GM21825 (cell line): ENCODE results near the gene PTPRN2.
A peak's percentile ranks its signal among the peaks of the same experiment; 100 is the strongest.
"Not testable (repeated sequence)": the region's sequence is repeated elsewhere in the genome, so short reads cannot be mapped to it uniquely, and the experiment has no call there.

Experiments used
- ATAC-seq: cut with Tn5 transposase; IDR thresholded peaks from one replicate; pipeline ENCODE4 v1.9.1; 2021; ENCODE audit warnings: mild to moderate bottlenecking, moderate library complexity; ENCODE audit not compliant: unreplicated experiment

PTPRN2 gene

DNA sequence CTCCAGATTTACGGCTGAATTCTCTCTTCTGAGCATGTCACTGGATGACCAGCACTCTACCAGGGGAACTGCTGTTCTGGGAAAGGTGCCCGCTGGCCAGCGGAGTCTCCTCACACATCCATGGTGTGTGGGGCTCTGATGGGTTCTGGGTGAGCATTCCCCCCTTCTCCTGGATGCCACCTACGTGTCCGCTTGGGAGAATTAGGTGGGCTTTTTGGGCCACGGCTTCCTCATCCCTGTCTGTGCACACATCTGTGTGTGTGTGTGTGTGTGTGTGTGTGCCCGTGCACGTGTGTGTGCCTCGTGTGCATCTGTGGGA, 1087.8 kb downstream of the PTPRN2 start:
- no peak for ATAC-seq

DNA sequence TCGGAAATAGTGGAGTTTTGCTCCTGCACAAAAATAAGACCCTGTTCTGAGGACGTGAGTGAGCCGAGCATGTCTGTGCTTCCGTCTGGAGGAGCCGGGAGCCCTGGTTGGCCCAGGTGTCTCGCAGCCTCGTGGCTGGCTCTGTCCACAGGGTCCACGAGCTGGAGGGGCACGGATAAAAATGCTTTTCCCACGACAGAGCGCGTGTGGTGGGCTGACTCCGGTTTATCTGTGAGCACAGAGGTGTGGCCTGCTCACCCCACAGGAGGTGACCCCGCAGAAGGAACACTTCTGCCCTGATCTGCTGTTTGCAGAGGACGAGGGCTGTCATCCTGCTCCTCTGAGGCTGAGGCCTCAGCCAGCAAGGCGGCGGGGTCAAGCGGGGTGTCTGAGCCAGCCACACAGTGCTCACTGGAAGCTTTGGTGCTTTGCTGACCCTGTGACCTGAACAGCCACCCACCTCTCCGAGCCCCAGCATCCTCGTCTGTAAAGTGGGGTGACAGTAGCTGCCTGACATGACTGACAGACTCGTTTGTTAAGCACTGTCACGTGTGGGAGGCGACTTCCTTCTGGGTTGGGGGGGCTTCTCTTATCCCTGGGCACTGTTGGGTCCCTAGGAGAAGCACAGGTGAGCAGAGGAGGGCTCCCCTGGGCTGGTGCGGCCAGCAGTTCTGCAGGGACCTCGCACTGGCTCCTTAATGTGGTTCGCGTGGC, 1088.3 kb downstream of the PTPRN2 start:
- ATAC-seq = no peak

DNA sequence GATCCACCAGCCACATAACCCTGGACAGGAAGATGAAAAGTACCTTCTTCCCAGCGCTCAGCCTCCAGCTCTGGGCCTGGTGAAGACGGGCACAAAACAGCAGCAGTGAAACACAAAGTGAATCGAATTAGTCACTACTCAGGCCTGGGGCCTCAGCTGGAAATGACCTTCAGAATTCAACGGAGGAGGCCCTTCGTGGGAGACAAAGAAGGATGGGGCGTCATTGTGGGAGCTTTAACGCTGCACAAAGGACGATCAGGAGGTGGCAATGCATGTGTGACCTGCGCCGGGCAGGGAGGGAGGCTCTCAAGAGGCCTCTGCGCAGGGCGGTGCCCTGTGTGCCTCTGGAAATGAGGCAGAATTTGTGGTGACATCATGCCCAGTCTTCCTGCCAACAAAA, 1089.0 kb downstream of the PTPRN2 start:
- ATAC-seq = no peak

DNA sequence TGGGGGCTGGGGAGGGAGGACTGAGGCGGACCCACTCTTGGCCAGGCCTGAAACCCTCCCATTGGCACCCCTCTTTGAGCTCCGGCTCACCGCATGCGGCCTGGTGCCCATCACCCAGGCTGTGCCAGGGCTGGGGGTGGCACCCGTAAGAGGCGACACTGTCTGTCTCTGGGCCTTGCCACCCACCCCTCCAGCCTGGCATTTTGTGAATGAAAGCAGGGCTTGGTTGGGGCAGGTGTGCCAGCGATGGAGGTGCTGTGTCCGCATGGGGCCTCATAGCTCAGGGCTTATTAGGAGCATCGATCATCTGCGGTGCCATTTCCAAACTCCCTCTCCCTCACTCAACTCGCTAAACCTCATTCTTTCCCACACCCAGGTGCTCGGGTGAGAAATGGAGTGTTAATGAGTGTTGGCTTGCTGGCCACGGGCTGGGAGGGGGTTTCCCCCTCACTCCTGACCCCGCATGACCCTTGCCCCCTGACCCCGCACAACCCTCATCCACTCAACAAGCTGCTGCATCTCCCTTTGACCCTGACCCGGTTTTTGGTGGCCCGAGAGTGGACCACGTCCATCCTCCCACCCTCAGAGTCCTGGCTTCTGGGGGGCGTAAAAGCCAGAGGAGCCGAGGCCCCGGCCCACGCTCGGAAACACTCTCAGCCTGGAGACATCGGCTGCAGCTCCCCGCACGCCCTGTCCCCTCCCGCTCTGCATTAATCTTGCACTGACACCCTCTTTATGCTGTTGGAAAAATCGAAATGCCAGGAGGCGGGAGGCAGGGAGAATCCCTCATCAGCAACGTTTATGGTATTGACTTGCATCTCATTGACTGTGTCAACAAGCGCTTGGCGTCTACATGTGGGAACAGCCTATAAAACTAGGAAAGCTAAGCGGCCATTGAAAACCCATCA, 1089.6 kb downstream of the PTPRN2 start:
- no peak for ATAC-seq

DNA sequence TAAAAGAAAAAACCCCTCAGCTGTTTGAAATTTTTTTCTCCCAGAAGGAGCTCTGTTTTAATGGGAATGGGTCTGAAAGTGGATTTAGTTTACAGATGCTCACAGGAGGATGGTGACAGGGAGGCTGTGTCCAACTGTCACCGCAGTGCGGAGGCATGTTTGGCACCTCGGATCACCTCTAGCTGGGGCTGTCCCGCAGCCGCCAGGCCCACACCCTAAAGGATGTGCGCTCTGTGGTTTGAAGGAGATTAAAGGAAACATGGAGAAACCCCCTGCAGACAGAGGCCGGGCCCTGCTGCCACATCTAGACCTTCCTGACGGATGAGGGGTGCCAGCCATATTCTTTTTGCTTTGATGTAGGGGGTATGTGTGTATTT, 1090.3 kb downstream of the PTPRN2 start:
- ATAC-seq = no peak

DNA sequence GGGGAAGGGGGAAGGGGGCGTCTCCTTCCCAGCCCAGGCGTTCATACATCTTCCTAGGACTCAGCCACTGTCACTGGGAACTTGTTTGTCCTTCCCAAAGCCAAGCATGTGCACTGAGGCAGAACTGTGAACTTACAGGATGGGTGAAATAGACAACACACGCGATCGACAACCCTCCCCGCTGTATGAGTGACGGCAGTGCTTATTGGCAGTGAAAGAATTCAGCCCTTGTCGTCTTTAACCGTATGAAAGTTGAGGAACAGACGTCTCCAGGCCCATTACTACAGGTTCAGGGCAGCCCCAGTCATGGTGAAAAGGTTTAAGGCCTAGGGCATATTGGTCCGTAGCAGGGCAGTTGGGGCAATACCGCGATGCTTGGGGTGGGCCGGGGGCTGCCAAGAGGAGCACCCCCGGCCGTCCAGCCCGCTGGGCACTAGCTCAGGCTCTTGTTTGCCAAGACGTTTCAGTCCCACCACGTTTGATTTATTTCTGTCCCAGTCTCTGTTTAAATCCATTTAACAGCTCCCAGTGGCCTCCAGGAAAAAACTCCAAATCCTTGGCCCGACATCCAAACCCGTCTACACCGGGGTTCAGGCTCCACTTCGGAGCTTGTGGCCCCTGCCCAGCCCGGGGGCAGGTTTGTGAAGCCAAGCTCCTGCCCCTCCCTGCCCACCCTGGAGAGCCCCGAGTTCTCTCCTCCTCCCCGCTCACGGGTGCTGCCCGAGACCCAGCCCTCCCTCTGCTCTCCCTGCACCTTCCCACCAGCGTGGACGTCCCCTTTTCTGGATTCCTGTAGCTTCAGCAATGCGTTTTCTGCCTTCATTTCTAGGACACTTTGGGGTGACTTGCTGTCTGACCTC, 1091.0 kb downstream of the PTPRN2 start:
- ATAC-seq = no peak

DNA sequence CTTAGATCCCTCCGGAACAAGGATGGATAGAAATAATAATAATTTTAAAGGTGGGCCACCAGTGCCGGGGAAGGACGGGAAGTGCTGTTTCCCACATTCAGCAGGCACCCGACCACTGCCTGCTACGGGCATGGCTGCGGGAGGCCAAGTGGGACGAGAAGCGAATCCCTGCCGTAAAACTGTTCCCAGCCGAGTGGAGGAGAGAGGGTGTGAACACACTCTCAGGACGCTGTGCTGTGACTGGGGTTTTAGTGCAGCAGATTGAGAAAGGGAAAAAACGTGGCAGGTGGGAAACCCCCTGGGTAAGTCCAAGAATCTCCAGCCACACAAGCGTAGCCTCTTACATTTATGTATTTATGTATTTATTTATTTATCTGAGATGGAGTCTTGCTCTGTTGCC, 1092.0 kb downstream of the PTPRN2 start:
- peak; percentile 59 for ATAC-seq

DNA sequence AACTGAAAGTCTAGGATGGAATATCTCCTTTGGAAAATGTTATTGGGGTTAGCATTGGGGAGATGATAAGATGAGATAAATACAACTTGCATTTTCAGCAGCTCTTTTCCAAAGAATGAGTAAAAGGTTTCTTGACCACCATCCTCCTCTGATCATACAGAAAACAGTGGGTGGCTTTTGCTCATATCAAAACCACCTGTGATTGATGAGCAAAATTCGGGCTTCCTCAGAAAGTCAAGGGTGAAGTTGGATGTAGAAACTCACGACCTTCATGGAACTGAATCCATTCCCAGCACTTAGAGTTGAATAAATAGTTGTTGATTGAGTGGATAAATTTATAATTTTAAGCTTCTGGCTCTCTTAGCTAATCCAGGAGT, 1092.5 kb downstream of the PTPRN2 start:
- ATAC-seq = no peak

DNA sequence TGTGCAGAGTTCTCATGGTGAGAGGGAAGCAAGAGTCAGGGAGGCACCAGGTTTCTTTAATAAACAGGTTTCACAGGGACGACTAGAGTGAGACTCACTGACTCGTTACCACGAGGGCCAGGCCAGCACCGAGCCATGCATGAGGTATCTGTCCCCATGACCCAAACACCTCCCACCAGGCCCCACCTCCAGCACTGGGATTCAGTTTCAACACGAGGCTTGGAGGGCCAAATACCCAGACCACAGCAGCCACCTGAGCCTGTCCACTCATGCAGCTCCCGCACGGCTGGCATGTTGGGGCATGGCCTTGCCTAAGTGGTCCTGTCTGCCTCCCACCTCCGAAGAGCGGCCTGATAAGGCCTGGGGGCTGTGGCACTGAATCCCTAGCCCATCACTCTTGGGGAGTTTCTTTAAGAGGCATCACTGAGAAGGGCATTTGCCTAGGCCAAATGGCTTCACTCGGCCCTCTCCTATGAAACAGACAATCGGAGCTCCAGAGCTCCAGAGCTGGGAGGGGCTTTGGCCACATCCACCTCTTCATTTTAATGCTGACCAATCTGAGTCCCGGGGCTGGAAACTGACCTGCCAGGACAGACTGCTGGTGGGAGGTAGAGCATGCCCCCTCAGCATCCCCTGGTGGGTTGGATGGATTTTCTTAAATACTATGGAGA, 1093.0 kb downstream of the PTPRN2 start:
- no peak for ATAC-seq

DNA sequence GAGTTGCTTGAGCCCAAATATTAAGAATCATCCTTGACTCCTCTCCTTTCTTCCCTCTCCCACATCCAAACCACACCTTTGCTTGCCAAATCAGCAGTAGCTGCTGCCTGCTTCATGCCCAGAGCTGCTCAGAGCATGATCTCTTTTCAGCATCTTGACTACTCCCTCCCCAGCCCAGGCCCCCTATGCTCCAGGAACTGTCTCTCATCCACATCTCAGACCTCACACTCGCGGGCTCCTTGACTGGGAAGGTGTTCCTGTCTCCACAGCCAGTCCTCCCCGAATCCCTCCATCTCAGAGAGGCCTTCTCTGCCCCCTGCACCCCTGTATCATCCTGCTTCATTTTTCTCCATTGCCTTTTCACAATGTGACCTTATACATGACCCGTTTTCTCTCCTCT, 1093.8 kb downstream of the PTPRN2 start:
- ATAC-seq = no peak

DNA sequence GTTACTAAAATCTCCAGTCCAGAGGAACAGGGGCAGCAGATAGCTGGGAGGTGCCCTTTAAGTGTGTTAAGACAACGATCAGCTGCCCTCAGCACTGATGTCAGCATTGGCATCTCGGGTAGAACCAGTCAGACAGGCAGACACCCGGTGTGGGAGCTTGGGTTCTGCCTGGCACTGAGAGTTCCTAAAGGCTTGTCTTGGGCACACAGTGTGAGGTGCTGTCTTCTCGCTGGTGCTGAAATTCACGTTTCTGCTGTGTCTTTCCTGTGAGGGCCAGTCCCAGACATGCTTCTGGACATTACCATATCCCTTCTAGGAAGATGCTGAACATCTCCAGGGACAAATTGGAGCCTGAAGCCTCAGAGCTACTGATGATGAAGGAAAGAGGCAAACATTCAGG, 1094.6 kb downstream of the PTPRN2 start:
- ATAC-seq = no peak

DNA sequence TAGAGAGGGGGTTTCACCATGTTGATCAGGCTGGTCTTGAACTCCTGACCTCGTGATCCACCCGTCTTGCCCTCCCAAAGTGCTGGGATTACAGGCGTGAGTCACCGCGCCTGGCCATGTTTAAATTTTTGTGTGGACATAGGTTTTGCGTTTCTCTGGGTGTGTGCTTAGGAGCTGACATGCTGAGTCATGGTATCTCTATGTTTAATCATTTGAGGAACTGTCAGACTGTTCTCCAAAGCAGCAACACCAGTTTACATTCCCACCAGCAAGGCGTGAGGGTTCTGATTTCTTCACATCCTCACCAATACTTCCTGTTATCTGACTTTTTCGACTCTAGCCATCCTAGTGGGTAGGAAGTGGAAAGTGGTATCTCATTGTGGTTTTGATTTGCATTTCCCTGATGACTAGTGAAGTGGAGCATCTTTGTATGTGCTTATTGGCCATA, 1097.1 kb downstream of the PTPRN2 start:
- no peak for ATAC-seq

DNA sequence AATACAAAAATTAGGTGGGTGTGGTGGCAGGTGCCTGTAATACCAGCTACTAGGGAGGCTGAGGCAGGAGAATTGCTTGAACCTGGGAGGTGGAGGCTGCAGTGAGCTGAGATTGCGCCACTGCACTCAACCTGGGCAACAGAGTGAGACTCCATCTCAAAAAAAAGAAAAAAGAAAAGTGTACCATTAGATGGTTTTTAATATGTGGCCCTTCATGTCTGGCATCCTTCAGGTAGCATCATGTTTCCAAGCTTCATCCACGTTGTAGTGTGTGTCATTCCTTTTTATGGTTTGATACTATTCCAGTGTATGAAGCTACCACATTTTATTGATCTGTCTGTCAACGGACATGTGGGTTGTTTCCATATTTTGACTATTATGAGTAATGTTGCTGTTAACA, 1097.8 kb downstream of the PTPRN2 start:
- ATAC-seq = not testable (repeated sequence)
